K562 (cell line): ENCODE data around the gene SH2D5. TPM values are rescaled to one million over a fixed set of nuclear protein-coding genes. Genes with fewer than 3 reads are reported as not detected.

Source experiments
- ATAC-seq: fragments of 200-7000 bp; cut with Tn5 transposase; 3 replicates; pipeline ENCODE4 v1.9.1; 2020; ENCODE audit warnings: moderate library complexity
- BruUV-seq: library from RNA; stranded (reverse); fragments of 400-500 nt; replicated peaks from 2 replicates; lab custom pipeline; 2021; lab: Mats Ljungman, UMichigan
- CTCF ChIA-PET: fragments of 300-600 bp; formaldehyde crosslinking; extraction: SDS; loops from one replicate; lab custom pipeline; 2021; ENCODE audit warnings: low intra/inter-chr PET ratio; lab: Yijun Ruan, JAX
- POLR2A ChIA-PET: fragments of 300-600, 350-650 bp; sonication (Branson Sonifier 250); formaldehyde crosslinking; extraction: SDS; loops from one replicate; lab custom pipeline; 2021; ENCODE audit warnings: antibody characterized with exemption, inconsistent platforms; lab: Yijun Ruan, JAX
- DNase-seq, 4 experiments: peaks; one replicate each; pipeline versions ENCODE4 v3.0.0 to v3.0.0-alpha.2; 2011 to 2018; ENCODE audit warnings: low spot score in 3 of 4, mixed read lengths in 3 of 4; ENCODE audit errors: extremely low read depth in 1 of 4
- FAIRE-seq: peaks from 2 replicates; lab custom pipeline; 2011; peaks lifted over from hg19 to GRCh38; lab: Jason Lieb, UNC
- H2AFZ ChIP-seq: 2 replicates; pipeline ENCODE4 v1.6.0; 2011; ENCODE audit warnings: low read depth, low read length, control low read depth, inconsistent platforms
- H3K27ac ChIP-seq: fragments of 200-600 bp; 3 replicates; pipeline ENCODE4 v1.8.0; 2011; ENCODE audit warnings: low read depth, mild to moderate bottlenecking, control low read depth, inconsistent platforms, low read length, moderate library complexity, mixed read lengths; ENCODE audit errors: extremely low read depth
- H3K27me3 ChIP-seq, 2 experiments: fragments of 300-600 bp in 1 of 2; 2 replicates in 1 of 2; 3 replicates in 1 of 2; pipeline versions ENCODE4 v1.6.0 to v1.8.0; 2011; ENCODE audit warnings: inconsistent platforms in 2 of 2, low read length in 2 of 2, mild to moderate bottlenecking in 1 of 2, mixed read lengths in 1 of 2, moderate library complexity in 1 of 2; ENCODE audit not compliant: control insufficient read depth in 2 of 2, insufficient read depth in 2 of 2
- H3K36me3 ChIP-seq: fragments of 300-600 bp; 3 replicates; pipeline ENCODE4 v1.8.0; 2011; ENCODE audit warnings: mild to moderate bottlenecking, low read length, inconsistent platforms; ENCODE audit not compliant: control insufficient read depth, insufficient read depth
- H3K4me1 ChIP-seq, 2 experiments: fragments of 200-600 bp in 1 of 2; replicated peaks in 1 of 2; 2 replicates in 1 of 2; 3 replicates in 1 of 2; pipeline versions ENCODE4 v1.5.1 to v1.8.0; 2011; ENCODE audit warnings: inconsistent platforms in 2 of 2, low read length in 2 of 2, mild to moderate bottlenecking in 1 of 2, mixed read lengths in 1 of 2, moderate library complexity in 1 of 2; ENCODE audit not compliant: control insufficient read depth in 2 of 2, insufficient read depth in 2 of 2
- H3K4me2 ChIP-seq: 2 replicates; pipeline ENCODE4 v1.6.1; 2011; ENCODE audit warnings: low read length, control low read depth, inconsistent platforms, mixed read lengths; ENCODE audit not compliant: insufficient read depth
- H3K4me3 ChIP-seq: fragments of 200-600 bp; sonication (generic), shearing (Covaris generic); 2 replicates; pipeline ENCODE4 v1.5.1; 2016; ENCODE audit warnings: control low read depth, inconsistent platforms
- H3K79me2 ChIP-seq: fragments of 200-600 bp; 3 replicates; pipeline ENCODE4 v1.8.0; 2011; ENCODE audit warnings: low read length, inconsistent platforms; ENCODE audit not compliant: control insufficient read depth, insufficient read depth
- H3K9ac ChIP-seq, 2 experiments: 2 replicates each; pipeline versions ENCODE4 v1.6.0 to v1.6.1; 2011; ENCODE audit warnings: low read depth in 2 of 2, low read length in 2 of 2, control low read depth in 1 of 2, inconsistent platforms in 1 of 2, mild to moderate bottlenecking in 1 of 2, mixed read lengths in 1 of 2; ENCODE audit not compliant: insufficient read depth in 1 of 2
- H3K9me1 ChIP-seq: one replicate; pipeline ENCODE4 v1.6.0; 2011; ENCODE audit warnings: inconsistent platforms, mild to moderate bottlenecking, low read length, moderate library complexity; ENCODE audit not compliant: control insufficient read depth, insufficient read depth
- H3K9me3 ChIP-seq: replicated peaks from 2 replicates; pipeline ENCODE4 v1.5.1; 2011; ENCODE audit warnings: low read depth, low read length, inconsistent platforms; ENCODE audit not compliant: control insufficient read depth, insufficient read depth
- H4K20me1 ChIP-seq: replicated peaks from 2 replicates; pipeline ENCODE4 v1.6.1; 2011; ENCODE audit warnings: low read length, inconsistent platforms, mixed read lengths; ENCODE audit not compliant: control insufficient read depth, insufficient read depth
- EHMT2 ChIP-seq: fragments of 450-650 bp; IDR thresholded peaks from 2 replicates; pipeline ENCODE4 v1.6.1; 2018; ENCODE audit warnings: antibody characterized with exemption
- ERF ChIP-seq: fragments of 450-650 bp; formaldehyde crosslinking; IDR thresholded peaks from 2 replicates; pipeline ENCODE4 v1.4.0; 2020; ENCODE audit warnings: mild to moderate bottlenecking, mixed read lengths
- FOXA3 ChIP-seq, 2 experiments: fragments of 450-650 bp in 1 of 2; sonication (generic) in 1 of 2; formaldehyde crosslinking; IDR thresholded peaks in 1 of 2; conservative IDR thresholded peaks in 1 of 2; 2 replicates each; pipeline versions ENCODE4 v1.4.0 to v1.8.0; 2020 to 2022; ENCODE audit warnings: mild to moderate bottlenecking in 2 of 2, missing genetic modification reagents in 1 of 2
- NCOR1 ChIP-seq: fragments of 450-650 bp; IDR thresholded peaks from 2 replicates; pipeline ENCODE4 v1.6.1; 2016; ENCODE audit warnings: mild to moderate bottlenecking, moderate library complexity
- NFIX ChIP-seq: fragments of 250-450 bp; sonication (Bioruptor Pico); IDR thresholded peaks from 2 replicates; pipeline ENCODE4 v1.4.0; 2020; ENCODE audit warnings: low read depth, mild to moderate bottlenecking, moderate library complexity
- SIN3A ChIP-seq, 2 experiments: fragments of 150-350 bp in 1 of 2; IDR thresholded peaks; 2 replicates each; pipeline ENCODE4 v1.6.1; 2011 to 2016; ENCODE audit warnings: borderline replicate concordance in 2 of 2, low read depth in 2 of 2, low read length in 2 of 2, mild to moderate bottlenecking in 2 of 2, moderate library complexity in 2 of 2; ENCODE audit not compliant: control insufficient read depth in 1 of 2
- ZNF79 ChIP-seq: fragments of 250-450 bp; sonication (Bioruptor Pico); IDR thresholded peaks from 2 replicates; pipeline ENCODE4 v1.4.0; 2020; ENCODE audit warnings: low read depth, mild to moderate bottlenecking, moderate library complexity
- WGBS: fragments of 100-300 bp; shearing (Covaris generic); methylation state at CpG from one replicate; pipeline ENCODE4 v1.1.6; 2016; ENCODE audit warnings: low coverage, mixed read lengths; ENCODE audit not compliant: insufficient coverage; ENCODE audit errors: missing lambda C conversion rate; 5-methylcytosine and 5-hydroxymethylcytosine counted together
- in situ Hi-C: fragments of 300-500 bp; cut with MboI; formaldehyde crosslinking; loops from 4 replicates; pipeline ENCODE4 v1.15.0; 2018; ENCODE audit warnings: inconsistent platforms, mixed read lengths
- intact Hi-C: fragments of 100-400 bp; cut with micrococcal nuclease; formaldehyde crosslinking; loops from 2 replicates; pipeline ENCODE4 v1.14.2; 2022
- polyA plus RNA-seq, 8 experiments: library from polyadenylated mRNA; depleted of rRNA in 4 of 8; stranded (reverse) in 5 of 8; unstranded in 3 of 8; fragments of >200 nt; fragmentation: Nextera tagmentation in 2 of 8; fragmentation: Illumina TruSeq in 1 of 8; extraction: Ambion mirVana in 2 of 8; extraction: Trizol in 1 of 8; gene quantifications; 2 replicates each; pipeline versions ENCODE4 v1.2.1 to v1.2.3, GENCODE V29; 2011 to 2014; ENCODE audit warnings: inconsistent platforms in 1 of 8, missing spikeins in 1 of 8
- total RNA-seq, 7 experiments: library from RNA; depleted of rRNA in 6 of 7; stranded (reverse); fragments of >200 nt in 6 of 7; fragmentation: Illumina TruSeq in 2 of 7; extraction: Trizol in 2 of 7; gene quantifications; 2 replicates each; pipeline versions ENCODE4 v1.2.1 to v1.2.3, GENCODE V29; 2011 to 2021; ENCODE audit warnings: low replicate concordance in 1 of 7
- TF ChIP-seq, protein P1 (sequence below): fragments of 250-450 bp; sonication (Bioruptor Pico); IDR thresholded peaks from 2 replicates; pipeline ENCODE4 v1.5.0; 2021
- TF ChIP-seq, protein P2 (sequence below): fragments of 450-650 bp; formaldehyde crosslinking; IDR thresholded peaks from 2 replicates; pipeline ENCODE4 v1.4.0; 2020; ENCODE audit warnings: mild to moderate bottlenecking, moderate library complexity

Gene SH2D5
- total and polyA plus RNA-seq, 9 of the 15 experiments (the other 6 are each of a cell fraction or from before 2014, with no cell fraction given), result 0.06 to 0.11 TPM; not detected in 7

GRCh38 chr1:20681999-20682398 is 50.5 kb downstream of the SH2D5 start:
- DNase-seq, result no peak
- BruUV-seq, result no TSS peak
- H3K9ac ChIP-seq, result no peak overlapping the region
- no peaks in the 10 kb centered on the region; the same call in 1 of the 2 replicates for H3K9me3 ChIP-seq
- no peak overlapping the region for H3K27ac ChIP-seq
- H3K4me2 ChIP-seq, result no peak overlapping the region
- H3K79me2 ChIP-seq, result no peaks in the 10 kb centered on the region
- no peak for TF ChIP-seq SIN3A (IDR thresholded peaks at IDR 0.05; ENCODE audit: borderline replicate concordance in 2 of 2, control insufficient read depth in 1 of 2, low read depth in 2 of 2, low read length in 2 of 2)
- TF ChIP-seq ZNF79, result no peak
- TF ChIP-seq NCOR1, result no peak
- no peak for TF ChIP-seq EHMT2
- TF ChIP-seq, protein P1, sequence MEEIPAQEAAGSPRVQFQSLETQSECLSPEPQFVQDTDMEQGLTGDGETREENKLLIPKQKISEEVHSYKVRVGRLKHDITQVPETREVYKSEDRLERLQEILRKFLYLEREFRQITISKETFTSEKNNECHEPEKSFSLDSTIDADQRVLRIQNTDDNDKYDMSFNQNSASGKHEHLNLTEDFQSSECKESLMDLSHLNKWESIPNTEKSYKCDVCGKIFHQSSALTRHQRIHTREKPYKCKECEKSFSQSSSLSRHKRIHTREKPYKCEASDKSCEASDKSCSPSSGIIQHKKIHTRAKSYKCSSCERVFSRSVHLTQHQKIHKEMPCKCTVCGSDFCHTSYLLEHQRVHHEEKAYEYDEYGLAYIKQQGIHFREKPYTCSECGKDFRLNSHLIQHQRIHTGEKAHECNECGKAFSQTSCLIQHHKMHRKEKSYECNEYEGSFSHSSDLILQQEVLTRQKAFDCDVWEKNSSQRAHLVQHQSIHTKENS (CRISPR knock-in tag), result no peak
- TF ChIP-seq, protein P2, sequence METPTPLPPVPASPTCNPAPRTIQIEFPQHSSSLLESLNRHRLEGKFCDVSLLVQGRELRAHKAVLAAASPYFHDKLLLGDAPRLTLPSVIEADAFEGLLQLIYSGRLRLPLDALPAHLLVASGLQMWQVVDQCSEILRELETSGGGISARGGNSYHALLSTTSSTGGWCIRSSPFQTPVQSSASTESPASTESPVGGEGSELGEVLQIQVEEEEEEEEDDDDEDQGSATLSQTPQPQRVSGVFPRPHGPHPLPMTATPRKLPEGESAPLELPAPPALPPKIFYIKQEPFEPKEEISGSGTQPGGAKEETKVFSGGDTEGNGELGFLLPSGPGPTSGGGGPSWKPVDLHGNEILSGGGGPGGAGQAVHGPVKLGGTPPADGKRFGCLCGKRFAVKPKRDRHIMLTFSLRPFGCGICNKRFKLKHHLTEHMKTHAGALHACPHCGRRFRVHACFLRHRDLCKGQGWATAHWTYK (CRISPR knock-in tag), result no peak
- no peak for TF ChIP-seq NFIX (CRISPR knock-in tag)
- TF ChIP-seq ERF (CRISPR knock-in tag), result no peak
- no peak for TF ChIP-seq FOXA3 (CRISPR knock-in tag; conservative IDR thresholded peaks at IDR 0.05 in 1 of 2, IDR thresholded peaks at IDR 0.05 in 1 of 2)
- ChIA-PET POLR2A (interaction anchor here (0.6 to 1.2 kb wide), 2 partner anchors 17 to 37 kb away, joined by 3 read pairs; no protein-coding TSS in a partner anchor), CTCF (no interaction called here)
- H3K4me1 ChIP-seq, result peaks cover 0 to 22% of the 10 kb centered on the region in 2 experiments; a peak in 2 of 5 replicates
- H3K9me1 ChIP-seq, result no peaks in the 10 kb centered on the region
- peak; percentile 23 for FAIRE-seq
- peaks cover 58 to 70% of the 10 kb centered on the region in 2 experiments for H3K27me3 ChIP-seq
- intact Hi-C loops (no loop called here), in situ Hi-C loops (no loop called here)
- H4K20me1 ChIP-seq, result 0 out of 2 replicates have a peak, but pooled peaks cover 3% of the 10 kb centered on the region
- no peak for ATAC-seq
- H3K4me3 ChIP-seq, result no peak overlapping the region
- WGBS, result 2% methylated on average over 9 of the region's 9 CpGs
- H2AFZ ChIP-seq, result no peak overlapping the region
- H3K36me3 ChIP-seq, result no peaks in the 10 kb centered on the region
